IMR-90 (cell line): ENCODE results near the gene SUGP2. TPM values are rescaled to one million over a fixed set of nuclear protein-coding genes. Genes with fewer than 3 reads are reported as not detected.

Experiments used
- ATAC-seq: fragments of 200-7000 bp; cut with Tn5 transposase; 2 replicates; pipeline ENCODE4 v1.9.1; 2020; ENCODE audit warnings: low read depth, mild to moderate bottlenecking, moderate library complexity
- BruUV-seq: library from RNA; stranded (reverse); fragments of 400-500 nt; replicated peaks from 2 replicates; lab custom pipeline; 2021; lab: Mats Ljungman, UMichigan
- CTCF ChIA-PET: fragments of 300-600 bp; formaldehyde crosslinking; extraction: SDS; loops from one replicate; lab custom pipeline; 2021; ENCODE audit warnings: antibody characterized with exemption; lab: Yijun Ruan, JAX
- POLR2A ChIA-PET: fragments of 300-600 bp; sonication (Branson Sonifier 250); formaldehyde crosslinking; loops from one replicate; lab custom pipeline; 2022; ENCODE audit warnings: antibody characterized with exemption; ENCODE audit not compliant: unreplicated experiment; lab: Charles Lee
- DNase-seq: peaks from one replicate; pipeline ENCODE4 v3.0.0; 2013
- H2AFZ ChIP-seq: replicated peaks from 2 replicates; pipeline ENCODE3; 2013; ENCODE audit warnings: low read length, mild to moderate bottlenecking; ENCODE audit not compliant: poor library complexity
- H2AK5ac ChIP-seq: 2 replicates; pipeline ENCODE4 v1.6.1; 2013; ENCODE audit warnings: low read depth, low read length, inconsistent platforms
- H2AK9ac ChIP-seq: replicated peaks from 2 replicates; pipeline ENCODE3; 2013; ENCODE audit warnings: mild to moderate bottlenecking, low read depth, low read length, moderate library complexity; ENCODE audit not compliant: poor library complexity
- H2BK120ac ChIP-seq: 2 replicates; pipeline ENCODE4 v1.6.1; 2013; ENCODE audit warnings: low read depth, low read length, inconsistent platforms
- H2BK15ac ChIP-seq: 3 replicates; pipeline ENCODE4 v1.6.1; 2013; ENCODE audit warnings: low read depth, low read length, inconsistent platforms
- H2BK20ac ChIP-seq: 2 replicates; pipeline ENCODE4 v1.6.1; 2013; ENCODE audit warnings: low read depth, mild to moderate bottlenecking, inconsistent platforms, low read length, moderate library complexity
- H2BK5ac ChIP-seq: 2 replicates; pipeline ENCODE4 v1.6.1; 2013; ENCODE audit warnings: mild to moderate bottlenecking, low read depth, low read length, inconsistent platforms; ENCODE audit not compliant: poor library complexity, severe bottlenecking
- H3K14ac ChIP-seq: replicated peaks from 2 replicates; pipeline ENCODE4 v1.6.1; 2013; ENCODE audit warnings: low read depth, low read length, inconsistent platforms
- H3K18ac ChIP-seq: 2 replicates; pipeline ENCODE4 v1.6.1; 2013; ENCODE audit warnings: low read depth, low read length, control low read depth
- H3K23ac ChIP-seq: 2 replicates; pipeline ENCODE4 v1.6.1; 2013; ENCODE audit warnings: low read depth, low read length, inconsistent platforms
- H3K27ac ChIP-seq: 2 replicates; pipeline ENCODE4 v1.5.1; 2013; ENCODE audit warnings: mild to moderate bottlenecking, control low read depth, low read length; ENCODE audit not compliant: insufficient read depth
- H3K27me3 ChIP-seq: 2 replicates; pipeline ENCODE4 v1.6.1; 2013; ENCODE audit warnings: low read length; ENCODE audit not compliant: control insufficient read depth, insufficient read depth
- H3K36me3 ChIP-seq: 2 replicates; pipeline ENCODE4 v1.6.1; 2013; ENCODE audit warnings: low read length, mixed read lengths; ENCODE audit not compliant: control insufficient read depth, insufficient read depth
- H3K4ac ChIP-seq: 2 replicates; pipeline ENCODE4 v1.6.1; 2013; ENCODE audit warnings: low read depth, low read length, inconsistent platforms
- H3K4me1 ChIP-seq: 2 replicates; pipeline ENCODE4 v1.6.1; 2013; ENCODE audit warnings: low read length, mixed read lengths; ENCODE audit not compliant: control insufficient read depth, insufficient read depth
- H3K4me2 ChIP-seq: 2 replicates; pipeline ENCODE4 v1.6.1; 2013; ENCODE audit warnings: low read depth, mild to moderate bottlenecking, control low read depth, low read length, moderate library complexity
- H3K4me3 ChIP-seq: 2 replicates; pipeline ENCODE4 v1.5.1; 2013; ENCODE audit warnings: low read depth, mild to moderate bottlenecking, control low read depth, low read length, moderate library complexity; ENCODE audit not compliant: insufficient read depth
- H3K56ac ChIP-seq: 2 replicates; pipeline ENCODE4 v1.6.1; 2013; ENCODE audit warnings: low read length, inconsistent platforms; ENCODE audit not compliant: insufficient read depth; ENCODE audit errors: extremely low read depth
- H3K79me1 ChIP-seq, 2 experiments: 2 replicates each; pipeline ENCODE4 v1.6.1; 2013; ENCODE audit warnings: low read length in 2 of 2, inconsistent platforms in 1 of 2, low read depth in 1 of 2
- H3K9ac ChIP-seq: 2 replicates; pipeline ENCODE4 v1.6.1; 2013; ENCODE audit warnings: low read depth, low read length, control low read depth
- H3K9me1 ChIP-seq: 2 replicates; pipeline ENCODE4 v1.6.1; 2013; ENCODE audit warnings: low read length, inconsistent platforms; ENCODE audit not compliant: insufficient read depth
- H3K9me3 ChIP-seq: 2 replicates; pipeline ENCODE4 v1.6.1; 2013; ENCODE audit warnings: low read length; ENCODE audit not compliant: control insufficient read depth, insufficient read depth
- H4K20me1 ChIP-seq: 2 replicates; pipeline ENCODE4 v1.6.1; 2013; ENCODE audit warnings: low read length, inconsistent platforms; ENCODE audit not compliant: insufficient read depth
- H4K5ac ChIP-seq: 2 replicates; pipeline ENCODE4 v1.6.1; 2013; ENCODE audit warnings: mild to moderate bottlenecking, low read depth, low read length, control low read depth
- H4K8ac ChIP-seq, 2 experiments: 2 replicates each; pipeline ENCODE4 v1.6.1; 2013; ENCODE audit warnings: low read depth in 2 of 2, low read length in 2 of 2, control low read depth in 1 of 2, inconsistent platforms in 1 of 2
- H4K91ac ChIP-seq: 2 replicates; pipeline ENCODE4 v1.6.1; 2013; ENCODE audit warnings: low read depth, low read length, inconsistent platforms; ENCODE audit not compliant: insufficient read depth
- CHD1 ChIP-seq: IDR thresholded peaks from 2 replicates; pipeline ENCODE4 v1.6.1; 2012; ENCODE audit warnings: low read depth, low read length, improper control_type of control experiment
- CTCF ChIP-seq: conservative IDR thresholded peaks from 2 replicates; pipeline ENCODE4 v1.5.1; 2012; ENCODE audit warnings: mild to moderate bottlenecking, low read depth, low read length, improper control_type of control experiment
- ELK1 ChIP-seq: fragments of 150-350 bp; IDR thresholded peaks from 2 replicates; pipeline ENCODE4 v1.6.1; 2016; ENCODE audit warnings: low read depth, mild to moderate bottlenecking, low read length, moderate library complexity, borderline replicate concordance
- FOS ChIP-seq: fragments of 150-350 bp; IDR thresholded peaks from 2 replicates; pipeline ENCODE4 v1.6.1; 2016; ENCODE audit warnings: low read depth, low read length
- MAFK ChIP-seq: IDR thresholded peaks from 2 replicates; pipeline ENCODE4 v1.6.1; 2012; ENCODE audit warnings: low read depth, low read length, improper control_type of control experiment
- MAZ ChIP-seq: IDR thresholded peaks from 2 replicates; pipeline ENCODE4 v1.6.1; 2012; ENCODE audit warnings: low read depth, mild to moderate bottlenecking, low read length, improper control_type of control experiment, moderate library complexity, borderline replicate concordance
- NFE2L2 ChIP-seq: fragments of 150-350 bp; IDR thresholded peaks from 2 replicates; pipeline ENCODE4 v1.6.1; 2016; ENCODE audit warnings: low read depth, mild to moderate bottlenecking, low read length
- POLR2A ChIP-seq: IDR thresholded peaks from 2 replicates; pipeline ENCODE4 v1.6.1; 2012; ENCODE audit warnings: mild to moderate bottlenecking, low read depth, low read length
- RFX5 ChIP-seq: IDR thresholded peaks from 2 replicates; pipeline ENCODE4 v1.8.0; 2012; ENCODE audit warnings: low read depth, mild to moderate bottlenecking, low read length, moderate library complexity
- WGBS, 2 experiments: methylation state at CpG; one replicate each; pipeline versions ENCODE4 v1.1.5 to v1.1.7; 2013; ENCODE audit warnings: missing lambda C conversion rate in 2 of 2; ENCODE audit not compliant: insufficient read length in 1 of 2; ENCODE audit errors: extremely low coverage in 2 of 2; 5-methylcytosine and 5-hydroxymethylcytosine counted together
- dilution Hi-C: fragments of 300-500 bp; cut with HindIII; formaldehyde crosslinking; loops from one replicate; pipeline ENCODE4 v1.14.3; 2018; ENCODE audit warnings: low sequenced_read_pairs; ENCODE audit not compliant: unreplicated experiment
- in situ Hi-C: fragments of 300-500 bp; cut with MboI; formaldehyde crosslinking; loops from 3 replicates; pipeline ENCODE4 v1.14.3; 2019; ENCODE audit warnings: low sequenced_read_pairs, inconsistent platforms, mixed read lengths
- intact Hi-C: fragments of 100-400 bp; cut with micrococcal nuclease; formaldehyde crosslinking; loops from 2 replicates; pipeline ENCODE4 v1.10.0; 2022
- polyA plus RNA-seq, 3 experiments: library from polyadenylated mRNA; depleted of rRNA; stranded (reverse); fragments of >200 nt; gene quantifications; 2 replicates each; pipeline ENCODE4 v1.2.3, GENCODE V29; 2012; ENCODE audit warnings: low replicate concordance in 1 of 3
- total RNA-seq: library from RNA; depleted of rRNA; stranded (reverse); fragments of >200 nt; gene quantifications from 2 replicates; pipeline ENCODE4 v1.2.3, GENCODE V29; 2012

The SUGP2 gene
- total and polyA plus RNA-seq, 2 of the 4 experiments (the other 2 are of a cell fraction) = 25.8 to 69.2 TPM

DNA sequence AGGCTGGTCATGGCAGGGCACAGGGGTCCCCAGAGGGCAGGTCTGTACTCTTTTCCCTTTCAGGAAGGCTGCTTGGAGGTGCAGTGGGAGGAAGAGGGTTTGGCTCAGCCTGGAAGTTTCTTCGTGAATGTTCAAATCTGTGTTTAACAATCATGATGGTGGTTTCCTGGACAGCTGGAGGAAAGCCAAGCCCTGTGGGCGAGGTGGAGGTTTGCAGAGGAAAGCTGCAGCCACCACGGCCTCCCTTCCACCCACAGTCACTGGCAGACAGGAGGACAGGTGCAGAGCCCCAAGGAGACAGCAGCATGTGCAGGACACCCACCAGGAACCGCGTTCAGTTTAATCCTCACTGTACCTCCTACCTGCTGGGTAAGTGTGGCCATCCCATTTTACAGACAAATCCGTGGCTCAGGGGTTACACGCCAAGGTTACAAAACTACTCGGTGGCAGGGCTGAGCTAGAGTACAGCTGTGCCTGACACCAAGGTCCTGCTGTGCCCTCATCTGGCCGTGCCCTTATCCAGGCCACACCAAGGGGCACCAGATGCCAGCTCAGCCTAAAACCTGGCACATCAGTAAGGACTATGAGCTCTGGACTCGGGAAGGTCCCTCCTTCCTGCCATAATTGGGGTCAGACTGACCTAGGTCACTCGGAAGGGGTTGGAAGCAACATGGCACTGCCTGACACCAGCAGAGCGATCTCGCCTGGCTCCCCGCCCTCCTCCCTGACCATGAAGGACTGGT lies 34.1 kb downstream of the SUGP2 start:
- Histone ChIP-seq H3K4me1 (peaks cover 7% of the 10 kb centered on the region), H2AK5ac (no peak overlapping the region), H3K4me3 (no peak overlapping the region), H2BK15ac (no peak overlapping the region), H3K14ac (no peak overlapping the region), H3K27ac (no peak overlapping the region), H4K5ac (no peak overlapping the region), H3K9me1 (no peaks in the 10 kb centered on the region), H2BK5ac (no peak overlapping the region), H2AFZ (no peak overlapping the region), H3K27me3 (no peaks in the 10 kb centered on the region), H3K4ac (no peak overlapping the region), H4K8ac (no peak overlapping the region), H4K20me1 (peaks cover 36% of the 10 kb centered on the region), H3K4me2 (no peak overlapping the region), H3K23ac (no peak overlapping the region), H3K9ac (no peak overlapping the region), H2BK20ac (no peak overlapping the region), H3K9me3 (no peaks in the 10 kb centered on the region), H3K36me3 (peaks cover 50% of the 10 kb centered on the region), H2BK120ac (no peak overlapping the region), H3K56ac (no peak overlapping the region), H2AK9ac (no peak overlapping the region), H4K91ac (no peak overlapping the region), H3K79me1 (peaks cover 13 to 57% of the 10 kb centered on the region in 2 experiments), H3K18ac (no peak overlapping the region)
- intact Hi-C loops = no loop called here
- no TSS peak for BruUV-seq
- WGBS, 2 experiments = 95% methylated on average over 4 of the region's 14 CpGs; no CpG with 5 or more reads in 1 of the 2 experiments
- DNase-seq = peak; percentile 58
- ATAC-seq = no peak
- in situ Hi-C loops = no loop called here
- ChIA-PET POLR2A (no interaction called here), CTCF (no interaction called here)
- no peak for TF ChIP-seq RFX5
- TF ChIP-seq FOS = no peak
- no peak for TF ChIP-seq MAFK
- no peak for TF ChIP-seq CTCF
- TF ChIP-seq CHD1 = no peak
- TF ChIP-seq MAZ = no peak
- no peak for TF ChIP-seq POLR2A
- TF ChIP-seq ELK1 = no peak
- TF ChIP-seq NFE2L2 = no peak
- dilution Hi-C loops = no loop called here
